LNCAP (cell line): Measurements from ENCODE around the gene TANK.

Source experiments
- CTCF ChIP-seq: fragments of 450-650 bp; IDR thresholded peaks from 2 replicates; pipeline ENCODE4 v1.5.1; 2017; ENCODE audit warnings: mild to moderate bottlenecking

Gene TANK

GRCh38 chr2:161163440-161163839, 3.2 kb downstream of the TANK start:
- no peak for TF ChIP-seq CTCF

GRCh38 chr2:161164161-161164560, 3.9 kb downstream of the TANK start:
- TF ChIP-seq CTCF: no peak

GRCh38 chr2:161165266-161165665, 5.0 kb downstream of the TANK start:
- no peak for TF ChIP-seq CTCF

DNA sequence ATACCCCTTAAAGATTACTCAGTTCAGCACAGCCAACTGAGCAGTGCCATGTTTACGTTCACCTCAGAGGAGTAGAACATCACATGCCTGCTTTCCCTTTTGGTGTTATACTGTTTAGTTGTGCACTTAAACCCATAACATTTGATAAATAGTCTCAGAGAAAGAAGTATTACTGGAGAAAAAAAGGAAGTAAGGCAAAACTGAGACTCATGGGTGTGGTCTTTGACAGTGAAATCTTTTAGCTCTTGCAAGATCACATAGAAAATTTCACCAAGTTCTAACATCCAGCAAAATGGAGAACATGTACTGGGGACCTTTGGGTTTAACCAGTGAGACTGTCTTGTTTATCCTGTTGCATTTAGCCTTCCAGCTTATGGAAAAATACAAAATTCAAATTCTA, 5.6 kb downstream of the TANK start:
- no peak for TF ChIP-seq CTCF

DNA sequence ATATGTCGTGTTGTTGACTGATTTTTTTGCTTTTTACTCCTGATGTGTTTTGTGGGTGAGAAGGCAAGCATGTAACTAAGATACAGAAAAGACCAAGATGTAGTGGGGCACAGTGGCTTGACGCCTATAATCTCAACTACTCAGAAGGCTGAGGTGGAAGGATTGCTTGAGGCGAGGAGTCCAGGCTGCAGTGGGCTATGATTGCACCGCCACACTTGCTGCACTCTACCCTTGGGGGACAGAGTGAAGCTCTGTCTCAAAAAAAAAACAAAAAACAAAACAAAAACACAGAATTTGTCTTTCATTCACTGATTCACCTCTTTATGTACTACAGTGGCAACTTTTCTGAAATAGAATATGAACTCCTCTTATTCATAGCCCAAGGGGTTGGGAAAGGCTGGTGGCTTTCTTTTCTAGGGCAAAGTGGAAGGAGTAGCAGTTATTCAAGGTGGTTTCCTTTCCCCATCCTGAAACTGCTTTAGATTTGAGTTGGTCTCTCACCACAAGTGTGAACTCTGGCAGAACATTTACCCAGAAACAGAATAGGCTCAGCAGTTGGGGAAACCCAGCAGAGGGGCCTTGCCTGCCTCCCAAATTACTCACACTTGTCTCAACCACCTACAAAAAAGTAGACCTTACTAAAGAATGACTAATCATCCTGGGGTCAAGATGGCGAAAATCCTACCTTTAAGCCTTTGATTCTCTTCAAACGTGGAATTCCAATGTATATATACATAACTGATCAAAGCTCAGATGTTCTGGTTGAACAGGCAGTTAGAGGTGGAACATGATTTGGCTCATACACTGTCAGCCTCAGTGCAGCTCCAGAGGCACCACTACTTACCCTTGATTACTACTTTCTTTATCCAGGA, 6.5 kb downstream of the TANK start:
- TF ChIP-seq CTCF: no peak

DNA sequence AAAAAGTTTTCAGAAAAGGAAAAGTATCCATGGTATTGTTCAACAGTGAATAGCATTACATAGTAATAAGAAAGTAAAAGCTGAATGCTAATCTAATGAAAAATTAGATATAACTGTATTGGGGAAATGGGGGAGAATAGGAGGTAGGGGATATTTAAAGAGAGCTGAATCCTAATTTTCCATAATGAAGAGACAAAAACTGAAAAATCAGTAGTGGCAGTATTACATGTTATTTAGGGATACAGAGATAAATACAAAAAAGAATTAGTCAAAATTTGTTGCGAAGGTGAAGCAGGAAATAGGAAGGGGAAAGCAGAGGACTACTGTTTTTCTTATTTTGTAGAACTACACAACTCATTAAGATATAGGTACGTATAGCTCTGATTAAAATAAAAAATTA, 9.1 kb downstream of the TANK start:
- no peak for TF ChIP-seq CTCF

- TF ChIP-seq CTCF: no peak
These were observed 10.1 kb downstream of the TANK start for GRCh38 chr2:161170377-161170776.
